GM21825 (cell line): ENCODE measurements around the gene DEF6.
"Not testable (repeated sequence)": the region's sequence is repeated elsewhere in the genome, so short reads cannot be mapped to it uniquely, and the experiment has no call there.

ENCODE experiments used
- ATAC-seq: cut with Tn5 transposase; IDR thresholded peaks from one replicate; pipeline ENCODE4 v1.9.1; 2021; ENCODE audit warnings: mild to moderate bottlenecking, moderate library complexity; ENCODE audit not compliant: unreplicated experiment

The DEF6 gene

GRCh38 chr6:35280903-35281302, 16.7 kb upstream of the DEF6 start:
- no peak for ATAC-seq

GRCh38 chr6:35282472-35282871, 15.1 kb upstream of the DEF6 start:
- ATAC-seq, result no peak

GRCh38 chr6:35283361-35283760, 14.3 kb upstream of the DEF6 start:
- ATAC-seq, result no peak

- ATAC-seq, result no peak
Observed at GRCh38 chr6:35287671-35288396, 9.8 kb upstream of the DEF6 start.

GRCh38 chr6:35288834-35289233, 8.8 kb upstream of the DEF6 start:
- no peak for ATAC-seq

GRCh38 chr6:35291491-35291890, 6.1 kb upstream of the DEF6 start:
- ATAC-seq, result no peak

GRCh38 chr6:35292494-35292893, 5.1 kb upstream of the DEF6 start:
- ATAC-seq, result no peak

- no peak for ATAC-seq
Observed at GRCh38 chr6:35293681-35294080, 3.9 kb upstream of the DEF6 start.

- ATAC-seq, result no peak
Observed at GRCh38 chr6:35294308-35294945, 3.2 kb upstream of the DEF6 start.

- no peak for ATAC-seq
Observed at GRCh38 chr6:35295036-35295435, 2.6 kb upstream of the DEF6 start.

GRCh38 chr6:35295521-35296315, 1.9 kb upstream of the DEF6 start:
- no peak for ATAC-seq

GRCh38 chr6:35296931-35297600, 552 bp upstream of the DEF6 start:
- no peak for ATAC-seq

- ATAC-seq, result no peak
Observed at GRCh38 chr6:35298625-35299140, 1.1 kb downstream of the DEF6 start.

- ATAC-seq, result no peak
Observed at GRCh38 chr6:35299674-35300073, 2.1 kb downstream of the DEF6 start.

GRCh38 chr6:35300848-35301247, 3.2 kb downstream of the DEF6 start:
- ATAC-seq, result no peak

- peak; percentile 75 for ATAC-seq
Observed at GRCh38 chr6:35302604-35303241, 5.1 kb downstream of the DEF6 start.

- ATAC-seq, result no peak
Observed at GRCh38 chr6:35304299-35304698, 6.7 kb downstream of the DEF6 start.

- no peak for ATAC-seq
Observed at GRCh38 chr6:35305117-35305516, 7.5 kb downstream of the DEF6 start.

GRCh38 chr6:35307138-35307537, 9.5 kb downstream of the DEF6 start:
- not testable (repeated sequence) for ATAC-seq

GRCh38 chr6:35308543-35308942, 10.9 kb downstream of the DEF6 start:
- not testable (repeated sequence) for ATAC-seq
